ENCODE measurements around the gene SLC38A5.
"Not testable (repeated sequence)": the region's sequence is repeated elsewhere in the genome, so short reads cannot be mapped to it uniquely, and the experiment has no call there.

- TF ChIP-seq CTCF (IDR thresholded peaks at IDR 0.05); POLR2A (IDR thresholded peaks at IDR 0.05; ENCODE audit: low read depth); EP300 (IDR thresholded peaks at IDR 0.05); POLR2AphosphoS5 (IDR thresholded peaks at IDR 0.05): not testable (repeated sequence)
Measured at GRCh38 chrX:48427027-48427716, 42.9 kb downstream of the SLC38A5 start.

Measured in esophagus muscularis mucosa (tissue), 4 donors.